Ishikawa (cell line): ENCODE data around the gene BCL3.
A peak's percentile ranks its signal among the peaks of the same experiment; 100 is the strongest.

Experiments
- CEBPB ChIP-seq: IDR thresholded peaks from 2 replicates; pipeline ENCODE4 v1.6.1; 2012
- CREB1 ChIP-seq: IDR thresholded peaks from 2 replicates; pipeline ENCODE4 v1.6.1; 2012; ENCODE audit warnings: low read depth
- EGR1 ChIP-seq: IDR thresholded peaks from 2 replicates; pipeline ENCODE4 v1.6.1; 2012
- EP300 ChIP-seq: IDR thresholded peaks from 2 replicates; pipeline ENCODE4 v1.6.1; 2012; ENCODE audit warnings: borderline replicate concordance
- FOXM1 ChIP-seq: IDR thresholded peaks from 2 replicates; pipeline ENCODE4 v1.6.1; 2012; ENCODE audit warnings: low read depth, borderline replicate concordance
- MAX ChIP-seq: IDR thresholded peaks from 2 replicates; pipeline ENCODE4 v1.6.1; 2012
- NFIC ChIP-seq: IDR thresholded peaks from 2 replicates; pipeline ENCODE4 v1.6.1; 2012
- RAD21 ChIP-seq: IDR thresholded peaks from 2 replicates; pipeline ENCODE4 v1.6.1; 2012; ENCODE audit warnings: low read depth
- REST ChIP-seq: IDR thresholded peaks from 2 replicates; pipeline ENCODE4 v1.6.1; 2012; ENCODE audit warnings: low read depth, mild to moderate bottlenecking
- TAF1 ChIP-seq: IDR thresholded peaks from 2 replicates; pipeline ENCODE4 v1.6.1; 2012; ENCODE audit warnings: low read depth, mild to moderate bottlenecking
- TCF12 ChIP-seq: IDR thresholded peaks from 2 replicates; pipeline ENCODE4 v1.6.1; 2012; ENCODE audit warnings: low read depth
- TEAD4 ChIP-seq: IDR thresholded peaks from 2 replicates; pipeline ENCODE4 v1.6.1; 2012
- USF1 ChIP-seq: IDR thresholded peaks from 2 replicates; pipeline ENCODE4 v1.6.1; 2012
- YY1 ChIP-seq: IDR thresholded peaks from 2 replicates; pipeline ENCODE4 v1.6.1; 2012; ENCODE audit warnings: low read depth
- ZBTB7A ChIP-seq: IDR thresholded peaks from 2 replicates; pipeline ENCODE4 v1.6.1; 2012; ENCODE audit warnings: low read depth

Gene BCL3

GRCh38 chr19:44746616-44746945, 1.9 kb upstream of the BCL3 start:
- no peak for TF ChIP-seq EP300
- TF ChIP-seq TAF1 = no peak
- no peak for TF ChIP-seq NFIC
- no peak for TF ChIP-seq TCF12
- TF ChIP-seq CREB1 = no peak
- TF ChIP-seq FOXM1 = no peak
- no peak for TF ChIP-seq TEAD4
- TF ChIP-seq CEBPB = no peak

- TF ChIP-seq CEBPB (no peak; the same call in 1 of the 2 replicates), CREB1 (no peak), REST (no peak), FOXM1 (no peak), TEAD4 (peak; percentile 8; the same call in 1 of the 2 replicates), NFIC (no peak), RAD21 (no peak), EP300 (peak; percentile 74; the same call in 1 of the 2 replicates), MAX (peak; percentile 59; the same call in 1 of the 2 replicates), USF1 (no peak), TCF12 (peak; percentile 53; the same call in 1 of the 2 replicates), ZBTB7A (peak; percentile 93), YY1 (no peak), TAF1 (no peak; the same call in 1 of the 2 replicates), EGR1 (no peak)
Measured at GRCh38 chr19:44746946-44747738, 1.4 kb upstream of the BCL3 start.

GRCh38 chr19:44747739-44748425, 626 bp upstream of the BCL3 start:
- TF ChIP-seq REST (no peak), MAX (peak; percentile 28; the same call in 1 of the 2 replicates), NFIC (peak; percentile 15; the same call in 1 of the 2 replicates), TEAD4 (no peak)

- TF ChIP-seq FOXM1 = no peak
- no peak for TF ChIP-seq CREB1
- TF ChIP-seq USF1 = no peak
- TF ChIP-seq NFIC = no peak
- no peak for TF ChIP-seq MAX
- TF ChIP-seq EGR1 = no peak
- no peak for TF ChIP-seq EP300
- no peak for TF ChIP-seq TAF1
- TF ChIP-seq YY1 = no peak
Measured at GRCh38 chr19:44749292-44749691, 784 bp downstream of the BCL3 start.

GRCh38 chr19:44749994-44750393, 1.5 kb downstream of the BCL3 start:
- no peak for TF ChIP-seq CEBPB
- no peak for TF ChIP-seq EP300
- TF ChIP-seq EGR1 = no peak
- TF ChIP-seq FOXM1 = no peak
- TF ChIP-seq ZBTB7A = no peak
- TF ChIP-seq TCF12 = no peak
- no peak for TF ChIP-seq USF1
- TF ChIP-seq TEAD4 = no peak
- no peak for TF ChIP-seq RAD21
- no peak for TF ChIP-seq MAX
- no peak for TF ChIP-seq NFIC
- no peak for TF ChIP-seq CREB1
- TF ChIP-seq REST = no peak
- no peak for TF ChIP-seq YY1
- TF ChIP-seq TAF1 = no peak
